Activated CD4-positive, alpha-beta T cell treated with anti-CD3 and anti-CD28 coated beads, Interleukin-2, Interleukin-6, amounts not matched to agents 100 ng/mL and 50 ng/mL, durations not matched to agents 16 hours and 8 hours (primary cell): ENCODE measurements around the gene KDM4E.

Experiments
- DNase-seq: peaks from one replicate; pipeline ENCODE4 v3.0.0-alpha.2; 2020

KDM4E gene

GRCh38 chr11:95054356-95054755, 29.3 kb downstream of the KDM4E start:
- no peak for DNase-seq

GRCh38 chr11:95055283-95055897, 30.3 kb downstream of the KDM4E start:
- no peak for DNase-seq

GRCh38 chr11:95057959-95058358, 32.9 kb downstream of the KDM4E start:
- no peak for DNase-seq

- no peak for DNase-seq
Measured at GRCh38 chr11:95058621-95059020, 33.6 kb downstream of the KDM4E start.

GRCh38 chr11:95059046-95059445, 34.0 kb downstream of the KDM4E start:
- DNase-seq = no peak

GRCh38 chr11:95065336-95065735, 40.3 kb downstream of the KDM4E start:
- no peak for DNase-seq

GRCh38 chr11:95066716-95067038, 41.6 kb downstream of the KDM4E start, which contains the start of gene SRSF8:
SRSF8 (plus strand) TSS chr11:95066919; CDS start chr11:95067227, 308 bp downstream.
- no peak for DNase-seq

- DNase-seq = peak; percentile 84
Measured at GRCh38 chr11:95067039-95067840, 42.2 kb downstream of the KDM4E start.

- no peak for DNase-seq
Measured at GRCh38 chr11:95067841-95068219, 42.8 kb downstream of the KDM4E start.

- peak; percentile 91 for DNase-seq
Measured at GRCh38 chr11:95068549-95068948, 43.5 kb downstream of the KDM4E start.

- no peak for DNase-seq
Measured at GRCh38 chr11:95070471-95070870, 45.4 kb downstream of the KDM4E start.

GRCh38 chr11:95072948-95073347, 47.9 kb downstream of the KDM4E start:
- DNase-seq = peak; percentile 11

GRCh38 chr11:95074792-95075563, 49.9 kb downstream of the KDM4E start:
- DNase-seq = no peak

- no peak for DNase-seq
Measured at GRCh38 chr11:95076416-95076815, 51.4 kb downstream of the KDM4E start.

- DNase-seq = no peak
Measured at GRCh38 chr11:95076981-95077380, 51.9 kb downstream of the KDM4E start.
